SK-N-SH treated with all-trans-retinoic acid at 6 μM for 48 hours (cell line): ENCODE measurements around the gene MRPS16.

Experiments
- ATAC-seq: fragments of 200-7000 bp; cut with Tn5 transposase; 3 replicates; pipeline ENCODE4 v1.9.1; 2020; ENCODE audit warnings: mild to moderate bottlenecking, moderate library complexity
- ARNTL ChIP-seq: fragments of 450-650 bp; formaldehyde crosslinking; IDR thresholded peaks from 2 replicates; pipeline ENCODE4 v1.5.0; 2020; ENCODE audit warnings: low read depth, mild to moderate bottlenecking, moderate library complexity, borderline replicate concordance
- BACH2 ChIP-seq: fragments of 250-450 bp; sonication (Bioruptor Pico); IDR thresholded peaks from 2 replicates; pipeline ENCODE4 v1.9.0; 2021; ENCODE audit warnings: mild to moderate bottlenecking, borderline replicate concordance
- CSDC2 ChIP-seq: fragments of 250-450 bp; sonication (Bioruptor Pico); IDR thresholded peaks from 2 replicates; pipeline ENCODE4 v1.5.0; 2020; ENCODE audit warnings: mild to moderate bottlenecking, moderate library complexity
- ESRRG ChIP-seq: fragments of 250-450 bp; sonication (Bioruptor Pico); IDR thresholded peaks from 2 replicates; pipeline ENCODE4 v1.6.1; 2021; ENCODE audit warnings: mild to moderate bottlenecking
- GLIS3 ChIP-seq: fragments of 250-450 bp; sonication (Bioruptor Pico); IDR thresholded peaks from 2 replicates; pipeline ENCODE4 v1.5.0; 2020; ENCODE audit warnings: mild to moderate bottlenecking, moderate library complexity
- OSR1 ChIP-seq: fragments of 250-450 bp; sonication (Bioruptor Pico); IDR thresholded peaks from 2 replicates; pipeline ENCODE4 v1.8.0; 2022; ENCODE audit warnings: moderate library complexity, mild to moderate bottlenecking, inconsistent platforms
- PPARA ChIP-seq: fragments of 250-450 bp; sonication (Bioruptor Pico); IDR thresholded peaks from 2 replicates; pipeline ENCODE4 v1.5.0; 2020; ENCODE audit warnings: mild to moderate bottlenecking, borderline replicate concordance
- RARB ChIP-seq: fragments of 250-450 bp; sonication (Bioruptor Pico); IDR thresholded peaks from 2 replicates; pipeline ENCODE4 v1.8.0; 2021; ENCODE audit warnings: mild to moderate bottlenecking, moderate library complexity
- SNAI2 ChIP-seq: fragments of 250-450 bp; sonication (Bioruptor Pico); IDR thresholded peaks from 2 replicates; pipeline ENCODE4 v1.5.0; 2020; ENCODE audit warnings: mild to moderate bottlenecking, moderate library complexity
- TCF4 ChIP-seq: fragments of 250-450 bp; sonication (Bioruptor Pico); IDR thresholded peaks from 2 replicates; pipeline ENCODE4 v1.8.0; 2021; ENCODE audit warnings: mild to moderate bottlenecking, moderate library complexity, borderline replicate concordance
- ZC3H10 ChIP-seq: fragments of 250-450 bp; sonication (Bioruptor Pico); IDR thresholded peaks from 2 replicates; pipeline ENCODE4 v1.5.1; 2021; ENCODE audit warnings: mild to moderate bottlenecking, moderate library complexity
- ZFP3 ChIP-seq: fragments of 250-450 bp; sonication (Bioruptor Pico); IDR thresholded peaks from 2 replicates; pipeline ENCODE4 v1.5.0; 2020; ENCODE audit warnings: mild to moderate bottlenecking, moderate library complexity
- ZFP30 ChIP-seq: fragments of 450-650 bp; formaldehyde crosslinking; IDR thresholded peaks from 2 replicates; pipeline ENCODE4 v1.5.0; 2022; ENCODE audit warnings: mild to moderate bottlenecking, moderate library complexity
- ZNF565 ChIP-seq: fragments of 450-650 bp; formaldehyde crosslinking; conservative IDR thresholded peaks from 2 replicates; pipeline ENCODE4 v1.5.0; 2020; ENCODE audit warnings: low read depth, mild to moderate bottlenecking, moderate library complexity
- ZNF8 ChIP-seq: fragments of 450-650 bp; formaldehyde crosslinking; IDR thresholded peaks from 2 replicates; pipeline ENCODE4 v1.5.0; 2020; ENCODE audit warnings: mild to moderate bottlenecking, moderate library complexity
- TF ChIP-seq, protein P1 (sequence below): fragments of 250-450 bp; sonication (Bioruptor Pico); IDR thresholded peaks from 2 replicates; pipeline ENCODE4 v1.5.1; 2021; ENCODE audit warnings: mild to moderate bottlenecking, moderate library complexity
- TF ChIP-seq, protein P2 (sequence below): fragments of 250-450 bp; sonication (Bioruptor Pico); IDR thresholded peaks from 2 replicates; pipeline ENCODE4 v1.5.0; 2020; ENCODE audit warnings: mild to moderate bottlenecking, moderate library complexity
- TF ChIP-seq, protein P3 (sequence below): fragments of 250-450 bp; sonication (Bioruptor Pico); IDR thresholded peaks from 2 replicates; pipeline ENCODE4 v1.8.0; 2021; ENCODE audit warnings: low read depth, mild to moderate bottlenecking, moderate library complexity, borderline replicate concordance
- TF ChIP-seq, protein P4 (sequence below): fragments of 250-450 bp; sonication (Bioruptor Pico); IDR thresholded peaks from 2 replicates; pipeline ENCODE4 v1.5.1; 2020; ENCODE audit warnings: low read depth, mild to moderate bottlenecking, moderate library complexity
- TF ChIP-seq, protein P5 (sequence below): fragments of 250-450 bp; sonication (Bioruptor Pico); IDR thresholded peaks from 2 replicates; pipeline ENCODE4 v1.8.0; 2020; ENCODE audit warnings: mild to moderate bottlenecking, moderate library complexity, borderline replicate concordance

MRPS16 gene

GRCh38 chr10:73211106-73211811 is 41.2 kb downstream of the MRPS16 start:
- ATAC-seq, result no peak
- TF ChIP-seq, protein P1, sequence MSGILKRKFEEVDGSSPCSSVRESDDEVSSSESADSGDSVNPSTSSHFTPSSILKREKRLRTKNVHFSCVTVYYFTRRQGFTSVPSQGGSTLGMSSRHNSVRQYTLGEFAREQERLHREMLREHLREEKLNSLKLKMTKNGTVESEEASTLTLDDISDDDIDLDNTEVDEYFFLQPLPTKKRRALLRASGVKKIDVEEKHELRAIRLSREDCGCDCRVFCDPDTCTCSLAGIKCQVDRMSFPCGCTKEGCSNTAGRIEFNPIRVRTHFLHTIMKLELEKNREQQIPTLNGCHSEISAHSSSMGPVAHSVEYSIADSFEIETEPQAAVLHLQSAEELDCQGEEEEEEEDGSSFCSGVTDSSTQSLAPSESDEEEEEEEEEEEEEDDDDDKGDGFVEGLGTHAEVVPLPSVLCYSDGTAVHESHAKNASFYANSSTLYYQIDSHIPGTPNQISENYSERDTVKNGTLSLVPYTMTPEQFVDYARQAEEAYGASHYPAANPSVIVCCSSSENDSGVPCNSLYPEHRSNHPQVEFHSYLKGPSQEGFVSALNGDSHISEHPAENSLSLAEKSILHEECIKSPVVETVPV (CRISPR knock-in tag), result no peak
- no peak for TF ChIP-seq GLIS3 (CRISPR knock-in tag)
- TF ChIP-seq, protein P2, sequence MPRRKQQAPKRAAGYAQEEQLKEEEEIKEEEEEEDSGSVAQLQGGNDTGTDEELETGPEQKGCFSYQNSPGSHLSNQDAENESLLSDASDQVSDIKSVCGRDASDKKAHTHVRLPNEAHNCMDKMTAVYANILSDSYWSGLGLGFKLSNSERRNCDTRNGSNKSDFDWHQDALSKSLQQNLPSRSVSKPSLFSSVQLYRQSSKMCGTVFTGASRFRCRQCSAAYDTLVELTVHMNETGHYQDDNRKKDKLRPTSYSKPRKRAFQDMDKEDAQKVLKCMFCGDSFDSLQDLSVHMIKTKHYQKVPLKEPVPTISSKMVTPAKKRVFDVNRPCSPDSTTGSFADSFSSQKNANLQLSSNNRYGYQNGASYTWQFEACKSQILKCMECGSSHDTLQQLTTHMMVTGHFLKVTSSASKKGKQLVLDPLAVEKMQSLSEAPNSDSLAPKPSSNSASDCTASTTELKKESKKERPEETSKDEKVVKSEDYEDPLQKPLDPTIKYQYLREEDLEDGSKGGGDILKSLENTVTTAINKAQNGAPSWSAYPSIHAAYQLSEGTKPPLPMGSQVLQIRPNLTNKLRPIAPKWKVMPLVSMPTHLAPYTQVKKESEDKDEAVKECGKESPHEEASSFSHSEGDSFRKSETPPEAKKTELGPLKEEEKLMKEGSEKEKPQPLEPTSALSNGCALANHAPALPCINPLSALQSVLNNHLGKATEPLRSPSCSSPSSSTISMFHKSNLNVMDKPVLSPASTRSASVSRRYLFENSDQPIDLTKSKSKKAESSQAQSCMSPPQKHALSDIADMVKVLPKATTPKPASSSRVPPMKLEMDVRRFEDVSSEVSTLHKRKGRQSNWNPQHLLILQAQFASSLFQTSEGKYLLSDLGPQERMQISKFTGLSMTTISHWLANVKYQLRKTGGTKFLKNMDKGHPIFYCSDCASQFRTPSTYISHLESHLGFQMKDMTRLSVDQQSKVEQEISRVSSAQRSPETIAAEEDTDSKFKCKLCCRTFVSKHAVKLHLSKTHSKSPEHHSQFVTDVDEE (CRISPR knock-in tag), result no peak
- TF ChIP-seq, protein P3, sequence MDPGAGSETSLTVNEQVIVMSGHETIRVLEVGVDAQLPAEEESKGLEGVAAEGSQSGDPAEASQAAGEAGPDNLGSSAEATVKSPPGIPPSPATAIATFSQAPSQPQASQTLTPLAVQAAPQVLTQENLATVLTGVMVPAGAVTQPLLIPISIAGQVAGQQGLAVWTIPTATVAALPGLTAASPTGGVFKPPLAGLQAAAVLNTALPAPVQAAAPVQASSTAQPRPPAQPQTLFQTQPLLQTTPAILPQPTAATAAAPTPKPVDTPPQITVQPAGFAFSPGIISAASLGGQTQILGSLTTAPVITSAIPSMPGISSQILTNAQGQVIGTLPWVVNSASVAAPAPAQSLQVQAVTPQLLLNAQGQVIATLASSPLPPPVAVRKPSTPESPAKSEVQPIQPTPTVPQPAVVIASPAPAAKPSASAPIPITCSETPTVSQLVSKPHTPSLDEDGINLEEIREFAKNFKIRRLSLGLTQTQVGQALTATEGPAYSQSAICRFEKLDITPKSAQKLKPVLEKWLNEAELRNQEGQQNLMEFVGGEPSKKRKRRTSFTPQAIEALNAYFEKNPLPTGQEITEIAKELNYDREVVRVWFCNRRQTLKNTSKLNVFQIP (CRISPR knock-in tag), result no peak
- no peak for TF ChIP-seq ZNF565 (CRISPR knock-in tag)
- no peak for TF ChIP-seq TCF4 (CRISPR knock-in tag)
- no peak for TF ChIP-seq ZNF8 (CRISPR knock-in tag)
- TF ChIP-seq, all 23 proteins: peak for 0

GRCh38 chr10:73210395-73211105 is 41.9 kb downstream of the MRPS16 start:
- no peak for TF ChIP-seq TCF4 (CRISPR knock-in tag)
- no peak for TF ChIP-seq OSR1 (CRISPR knock-in tag)
- TF ChIP-seq ZFP3 (CRISPR knock-in tag), result no peak
- TF ChIP-seq, protein P2 (CRISPR knock-in tag), result no peak
- no peak for TF ChIP-seq RARB
- TF ChIP-seq ESRRG (CRISPR knock-in tag), result no peak
- no peak for TF ChIP-seq GLIS3 (CRISPR knock-in tag)
- TF ChIP-seq, protein P3 (CRISPR knock-in tag), result no peak
- no peak for TF ChIP-seq PPARA (CRISPR knock-in tag)
- no peak for TF ChIP-seq ARNTL (CRISPR knock-in tag)
- no peak for TF ChIP-seq ZFP30 (CRISPR knock-in tag)
- TF ChIP-seq, protein P1 (CRISPR knock-in tag), result no peak
- no peak for TF ChIP-seq ZNF8 (CRISPR knock-in tag)
- TF ChIP-seq, protein P4, sequence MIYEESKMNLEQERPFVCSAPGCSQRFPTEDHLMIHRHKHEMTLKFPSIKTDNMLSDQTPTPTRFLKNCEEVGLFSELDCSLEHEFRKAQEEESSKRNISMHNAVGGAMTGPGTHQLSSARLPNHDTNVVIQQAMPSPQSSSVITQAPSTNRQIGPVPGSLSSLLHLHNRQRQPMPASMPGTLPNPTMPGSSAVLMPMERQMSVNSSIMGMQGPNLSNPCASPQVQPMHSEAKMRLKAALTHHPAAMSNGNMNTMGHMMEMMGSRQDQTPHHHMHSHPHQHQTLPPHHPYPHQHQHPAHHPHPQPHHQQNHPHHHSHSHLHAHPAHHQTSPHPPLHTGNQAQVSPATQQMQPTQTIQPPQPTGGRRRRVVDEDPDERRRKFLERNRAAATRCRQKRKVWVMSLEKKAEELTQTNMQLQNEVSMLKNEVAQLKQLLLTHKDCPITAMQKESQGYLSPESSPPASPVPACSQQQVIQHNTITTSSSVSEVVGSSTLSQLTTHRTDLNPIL (CRISPR knock-in tag), result no peak
- no peak for TF ChIP-seq CSDC2 (CRISPR knock-in tag)
- no peak for TF ChIP-seq ZC3H10 (CRISPR knock-in tag)
- no peak for TF ChIP-seq ZNF565 (CRISPR knock-in tag)
- TF ChIP-seq SNAI2 (CRISPR knock-in tag), result no peak
- TF ChIP-seq BACH2, result no peak
- TF ChIP-seq, protein P5, sequence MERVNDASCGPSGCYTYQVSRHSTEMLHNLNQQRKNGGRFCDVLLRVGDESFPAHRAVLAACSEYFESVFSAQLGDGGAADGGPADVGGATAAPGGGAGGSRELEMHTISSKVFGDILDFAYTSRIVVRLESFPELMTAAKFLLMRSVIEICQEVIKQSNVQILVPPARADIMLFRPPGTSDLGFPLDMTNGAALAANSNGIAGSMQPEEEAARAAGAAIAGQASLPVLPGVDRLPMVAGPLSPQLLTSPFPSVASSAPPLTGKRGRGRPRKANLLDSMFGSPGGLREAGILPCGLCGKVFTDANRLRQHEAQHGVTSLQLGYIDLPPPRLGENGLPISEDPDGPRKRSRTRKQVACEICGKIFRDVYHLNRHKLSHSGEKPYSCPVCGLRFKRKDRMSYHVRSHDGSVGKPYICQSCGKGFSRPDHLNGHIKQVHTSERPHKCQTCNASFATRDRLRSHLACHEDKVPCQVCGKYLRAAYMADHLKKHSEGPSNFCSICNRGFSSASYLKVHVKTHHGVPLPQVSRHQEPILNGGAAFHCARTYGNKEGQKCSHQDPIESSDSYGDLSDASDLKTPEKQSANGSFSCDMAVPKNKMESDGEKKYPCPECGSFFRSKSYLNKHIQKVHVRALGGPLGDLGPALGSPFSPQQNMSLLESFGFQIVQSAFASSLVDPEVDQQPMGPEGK (CRISPR knock-in tag), result no peak
- TF ChIP-seq, all 23 proteins: peak for 0
- no peak for ATAC-seq
